Muscle of arm (tissue), 12 donors: ENCODE data around the gene NDUFA9. TPM values are rescaled to one million over a fixed set of nuclear protein-coding genes. Genes with fewer than 3 reads are reported as not detected.

Experiments
- DNase-seq: peaks from one replicate; pipeline ENCODE4 v3.0.0-alpha.2; 2013
- polyA plus RNA-seq, 12 donors: library from polyadenylated mRNA; unstranded; fragments of 120-200 nt; gene quantifications; one replicate each; pipeline ENCODE4 v1.2.1, GENCODE V29; 2013; ENCODE audit not compliant: insufficient read length in 12 of 12

Gene NDUFA9
- polyA plus RNA-seq, 12 donors = 43.5 to 89.0 (median 74.7) TPM; not detected in 1

GRCh38 chr12:4679711-4680110, 30.8 kb downstream of the NDUFA9 start:
- no peak for DNase-seq

DNA sequence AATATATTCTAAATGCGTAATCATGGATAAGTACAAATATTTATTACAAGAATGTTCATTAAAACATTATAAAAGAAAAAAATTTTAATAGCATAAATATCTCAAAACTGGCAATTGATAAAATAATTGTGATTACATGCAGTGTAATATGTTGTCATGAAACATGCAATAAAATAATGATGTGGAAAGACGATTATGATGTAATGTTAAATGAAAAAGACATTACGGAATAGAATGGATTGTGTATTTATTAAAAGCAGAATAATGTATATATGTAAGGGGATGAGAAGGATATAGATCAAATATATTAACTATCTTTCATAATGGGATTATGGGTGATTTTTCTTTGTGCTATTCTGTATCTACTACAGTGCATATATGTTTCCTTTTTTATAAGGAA, 32.8 kb downstream of the NDUFA9 start:
- no peak for DNase-seq

- DNase-seq = no peak
Observed at GRCh38 chr12:4685317-4685716, 36.4 kb downstream of the NDUFA9 start.

DNA sequence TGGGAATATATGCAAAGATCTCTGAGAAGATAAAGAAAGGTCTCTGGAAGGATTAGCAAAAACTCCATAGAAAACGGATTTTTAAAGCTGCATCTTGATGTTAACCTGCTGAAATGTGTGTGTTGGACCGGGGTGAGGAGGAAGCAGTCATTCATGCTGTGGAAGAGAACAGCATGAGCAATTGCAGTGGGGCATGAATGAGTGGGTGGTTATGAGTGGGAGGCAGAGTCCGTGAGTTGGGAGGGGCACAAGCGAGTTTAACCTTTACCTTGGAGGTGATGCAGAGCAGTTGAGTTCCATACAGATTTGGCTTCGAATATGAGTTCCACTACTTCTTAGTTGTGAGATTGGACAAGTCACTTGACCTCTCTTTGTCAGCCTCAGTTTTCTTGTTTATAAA, 41.8 kb downstream of the NDUFA9 start:
- DNase-seq = no peak

Other genes with a start within 250 kb of the NDUFA9 start
- gene FGF6, start 203.3 kb upstream of the NDUFA9 start, polyA plus RNA-seq = 10 to 100 TPM in 11 of 12 donors, not detected in 1; 12.8 to 49.3 (median 37.2) TPM
- 10 to 100 TPM in 9 of 12 donors, 1 to 10 TPM in 2, not detected in 1; 6.7 to 27.6 (median 13.5) TPM for gene RAD51AP1, start 110.2 kb upstream of the NDUFA9 start, polyA plus RNA-seq
- gene DYRK4, start 86.9 kb upstream of the NDUFA9 start, polyA plus RNA-seq = 10 to 100 TPM in 10 of 12 donors, not detected in 2; 15.2 to 33.2 (median 19.3) TPM
- 1 to 10 TPM in 5 of 12 donors, under 1 TPM in 5, not detected in 2; 0.76 to 1.4 (median 1.0) TPM for gene AKAP3, start 63 bp upstream of the NDUFA9 start, polyA plus RNA-seq
- 1 to 10 TPM in 10 of 12 donors, not detected in 2; 3.3 to 6.1 (median 5.5) TPM for gene GALNT8, start 71.3 kb downstream of the NDUFA9 start, polyA plus RNA-seq